K562 (cell line): ENCODE results near the gene FADS1. TPM values are rescaled to one million over a fixed set of nuclear protein-coding genes. Genes with fewer than 3 reads are reported as not detected.

ENCODE experiments used
- CXXC5 ChIP-seq: fragments of 250-450 bp; sonication (Bioruptor Pico); IDR thresholded peaks from 2 replicates; pipeline ENCODE4 v1.8.0; 2022; ENCODE audit warnings: inconsistent platforms, mild to moderate bottlenecking, moderate library complexity
- PHF20 ChIP-seq: fragments of 450-650 bp; IDR thresholded peaks from 2 replicates; pipeline ENCODE4 v1.6.1; 2018; ENCODE audit not compliant: partially characterized antibody
- PHF8 ChIP-seq: fragments of 200-600 bp; sonication (generic); IDR thresholded peaks from 2 replicates; pipeline ENCODE4 v1.6.1; 2012; ENCODE audit warnings: mixed run types, mild to moderate bottlenecking, inconsistent platforms, low read length, moderate library complexity, borderline replicate concordance
- polyA plus RNA-seq, 8 experiments: library from polyadenylated mRNA; depleted of rRNA in 4 of 8; stranded (reverse) in 5 of 8; unstranded in 3 of 8; fragments of >200 nt; fragmentation: Nextera tagmentation in 2 of 8; fragmentation: Illumina TruSeq in 1 of 8; extraction: Ambion mirVana in 2 of 8; extraction: Trizol in 1 of 8; gene quantifications; 2 replicates each; pipeline versions ENCODE4 v1.2.1 to v1.2.3, GENCODE V29; 2011 to 2014; ENCODE audit warnings: inconsistent platforms in 1 of 8, missing spikeins in 1 of 8
- total RNA-seq, 7 experiments: library from RNA; depleted of rRNA in 6 of 7; stranded (reverse); fragments of >200 nt in 6 of 7; fragmentation: Illumina TruSeq in 2 of 7; extraction: Trizol in 2 of 7; gene quantifications; 2 replicates each; pipeline versions ENCODE4 v1.2.1 to v1.2.3, GENCODE V29; 2011 to 2021; ENCODE audit warnings: low replicate concordance in 1 of 7
- TF ChIP-seq, protein P1 (sequence below): fragments of 250-450 bp; sonication (Bioruptor Pico); IDR thresholded peaks from 2 replicates; pipeline ENCODE4 v1.5.0; 2020; ENCODE audit warnings: mild to moderate bottlenecking, borderline replicate concordance
- TF ChIP-seq, protein P2 (sequence below): sonication (generic); formaldehyde crosslinking; IDR thresholded peaks from 2 replicates; pipeline ENCODE4 v1.8.1; 2023; ENCODE audit warnings: mild to moderate bottlenecking, missing genetic modification reagents
- TF ChIP-seq, protein P3 (sequence below): fragments of 450-650 bp; IDR thresholded peaks from 2 replicates; pipeline ENCODE4 v1.6.1; 2016; ENCODE audit warnings: mild to moderate bottlenecking, moderate library complexity
- TF ChIP-seq, protein P4 (sequence below): sonication (generic); formaldehyde crosslinking; IDR thresholded peaks from 2 replicates; pipeline ENCODE4 v1.8.1; 2022; ENCODE audit warnings: missing genetic modification reagents

FADS1 gene
- total and polyA plus RNA-seq, 9 of the 15 experiments (the other 6 are each of a cell fraction or from before 2014, with no cell fraction given), result 110 to 864 (median 364) TPM

DNA sequence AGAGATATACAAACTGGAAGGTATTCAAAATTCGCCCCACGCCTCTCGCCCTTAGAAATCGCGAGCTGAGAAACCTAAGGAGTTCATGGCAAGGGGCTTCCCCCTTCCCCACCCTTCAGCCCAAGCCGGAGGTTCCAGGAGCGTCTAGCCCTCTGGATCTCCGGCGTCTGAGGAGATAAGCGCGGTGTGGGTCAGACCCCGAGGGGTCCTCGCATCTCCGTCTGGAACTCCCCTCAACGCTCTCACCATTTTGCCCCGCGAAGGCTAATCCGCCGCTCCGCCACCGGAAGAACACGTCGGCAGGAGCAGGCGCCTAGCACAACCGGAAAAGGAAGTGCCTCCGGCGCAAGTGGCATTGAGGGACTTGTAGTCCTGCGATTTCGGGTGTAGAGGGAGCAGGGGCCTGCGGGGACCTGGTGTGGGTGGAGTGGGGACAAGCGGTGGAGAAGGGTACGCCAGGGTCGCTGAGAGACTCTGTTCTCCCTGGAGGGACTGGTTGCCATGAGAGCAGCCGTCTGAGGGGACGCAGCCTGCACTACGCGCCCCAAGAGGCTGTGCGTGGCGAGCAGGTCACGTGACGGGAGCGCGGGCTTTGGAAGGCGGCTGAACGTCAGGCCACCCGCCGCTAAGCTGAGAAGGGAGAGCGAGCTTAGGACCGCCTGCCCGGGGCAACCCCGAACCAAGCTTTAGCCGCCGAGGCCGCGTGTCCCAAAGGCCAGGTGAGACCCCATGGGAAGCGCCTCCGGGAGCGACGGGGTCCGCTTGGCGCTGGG is 24.3 kb downstream of the FADS1 start, which contains the start of the genes FEN1 and TMEM258 (continued):
- peak; percentile 97 for TF ChIP-seq PHF8
- TF ChIP-seq CXXC5, result peak; percentile 94
- TF ChIP-seq, protein P1, sequence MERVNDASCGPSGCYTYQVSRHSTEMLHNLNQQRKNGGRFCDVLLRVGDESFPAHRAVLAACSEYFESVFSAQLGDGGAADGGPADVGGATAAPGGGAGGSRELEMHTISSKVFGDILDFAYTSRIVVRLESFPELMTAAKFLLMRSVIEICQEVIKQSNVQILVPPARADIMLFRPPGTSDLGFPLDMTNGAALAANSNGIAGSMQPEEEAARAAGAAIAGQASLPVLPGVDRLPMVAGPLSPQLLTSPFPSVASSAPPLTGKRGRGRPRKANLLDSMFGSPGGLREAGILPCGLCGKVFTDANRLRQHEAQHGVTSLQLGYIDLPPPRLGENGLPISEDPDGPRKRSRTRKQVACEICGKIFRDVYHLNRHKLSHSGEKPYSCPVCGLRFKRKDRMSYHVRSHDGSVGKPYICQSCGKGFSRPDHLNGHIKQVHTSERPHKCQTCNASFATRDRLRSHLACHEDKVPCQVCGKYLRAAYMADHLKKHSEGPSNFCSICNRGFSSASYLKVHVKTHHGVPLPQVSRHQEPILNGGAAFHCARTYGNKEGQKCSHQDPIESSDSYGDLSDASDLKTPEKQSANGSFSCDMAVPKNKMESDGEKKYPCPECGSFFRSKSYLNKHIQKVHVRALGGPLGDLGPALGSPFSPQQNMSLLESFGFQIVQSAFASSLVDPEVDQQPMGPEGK (CRISPR knock-in tag), result no peak
- TF ChIP-seq, protein P2, sequence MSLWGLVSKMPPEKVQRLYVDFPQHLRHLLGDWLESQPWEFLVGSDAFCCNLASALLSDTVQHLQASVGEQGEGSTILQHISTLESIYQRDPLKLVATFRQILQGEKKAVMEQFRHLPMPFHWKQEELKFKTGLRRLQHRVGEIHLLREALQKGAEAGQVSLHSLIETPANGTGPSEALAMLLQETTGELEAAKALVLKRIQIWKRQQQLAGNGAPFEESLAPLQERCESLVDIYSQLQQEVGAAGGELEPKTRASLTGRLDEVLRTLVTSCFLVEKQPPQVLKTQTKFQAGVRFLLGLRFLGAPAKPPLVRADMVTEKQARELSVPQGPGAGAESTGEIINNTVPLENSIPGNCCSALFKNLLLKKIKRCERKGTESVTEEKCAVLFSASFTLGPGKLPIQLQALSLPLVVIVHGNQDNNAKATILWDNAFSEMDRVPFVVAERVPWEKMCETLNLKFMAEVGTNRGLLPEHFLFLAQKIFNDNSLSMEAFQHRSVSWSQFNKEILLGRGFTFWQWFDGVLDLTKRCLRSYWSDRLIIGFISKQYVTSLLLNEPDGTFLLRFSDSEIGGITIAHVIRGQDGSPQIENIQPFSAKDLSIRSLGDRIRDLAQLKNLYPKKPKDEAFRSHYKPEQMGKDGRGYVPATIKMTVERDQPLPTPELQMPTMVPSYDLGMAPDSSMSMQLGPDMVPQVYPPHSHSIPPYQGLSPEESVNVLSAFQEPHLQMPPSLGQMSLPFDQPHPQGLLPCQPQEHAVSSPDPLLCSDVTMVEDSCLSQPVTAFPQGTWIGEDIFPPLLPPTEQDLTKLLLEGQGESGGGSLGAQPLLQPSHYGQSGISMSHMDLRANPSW, result 0 out of 2 replicates have a peak, but pooled peaks have one; percentile 46
- TF ChIP-seq, protein P3, sequence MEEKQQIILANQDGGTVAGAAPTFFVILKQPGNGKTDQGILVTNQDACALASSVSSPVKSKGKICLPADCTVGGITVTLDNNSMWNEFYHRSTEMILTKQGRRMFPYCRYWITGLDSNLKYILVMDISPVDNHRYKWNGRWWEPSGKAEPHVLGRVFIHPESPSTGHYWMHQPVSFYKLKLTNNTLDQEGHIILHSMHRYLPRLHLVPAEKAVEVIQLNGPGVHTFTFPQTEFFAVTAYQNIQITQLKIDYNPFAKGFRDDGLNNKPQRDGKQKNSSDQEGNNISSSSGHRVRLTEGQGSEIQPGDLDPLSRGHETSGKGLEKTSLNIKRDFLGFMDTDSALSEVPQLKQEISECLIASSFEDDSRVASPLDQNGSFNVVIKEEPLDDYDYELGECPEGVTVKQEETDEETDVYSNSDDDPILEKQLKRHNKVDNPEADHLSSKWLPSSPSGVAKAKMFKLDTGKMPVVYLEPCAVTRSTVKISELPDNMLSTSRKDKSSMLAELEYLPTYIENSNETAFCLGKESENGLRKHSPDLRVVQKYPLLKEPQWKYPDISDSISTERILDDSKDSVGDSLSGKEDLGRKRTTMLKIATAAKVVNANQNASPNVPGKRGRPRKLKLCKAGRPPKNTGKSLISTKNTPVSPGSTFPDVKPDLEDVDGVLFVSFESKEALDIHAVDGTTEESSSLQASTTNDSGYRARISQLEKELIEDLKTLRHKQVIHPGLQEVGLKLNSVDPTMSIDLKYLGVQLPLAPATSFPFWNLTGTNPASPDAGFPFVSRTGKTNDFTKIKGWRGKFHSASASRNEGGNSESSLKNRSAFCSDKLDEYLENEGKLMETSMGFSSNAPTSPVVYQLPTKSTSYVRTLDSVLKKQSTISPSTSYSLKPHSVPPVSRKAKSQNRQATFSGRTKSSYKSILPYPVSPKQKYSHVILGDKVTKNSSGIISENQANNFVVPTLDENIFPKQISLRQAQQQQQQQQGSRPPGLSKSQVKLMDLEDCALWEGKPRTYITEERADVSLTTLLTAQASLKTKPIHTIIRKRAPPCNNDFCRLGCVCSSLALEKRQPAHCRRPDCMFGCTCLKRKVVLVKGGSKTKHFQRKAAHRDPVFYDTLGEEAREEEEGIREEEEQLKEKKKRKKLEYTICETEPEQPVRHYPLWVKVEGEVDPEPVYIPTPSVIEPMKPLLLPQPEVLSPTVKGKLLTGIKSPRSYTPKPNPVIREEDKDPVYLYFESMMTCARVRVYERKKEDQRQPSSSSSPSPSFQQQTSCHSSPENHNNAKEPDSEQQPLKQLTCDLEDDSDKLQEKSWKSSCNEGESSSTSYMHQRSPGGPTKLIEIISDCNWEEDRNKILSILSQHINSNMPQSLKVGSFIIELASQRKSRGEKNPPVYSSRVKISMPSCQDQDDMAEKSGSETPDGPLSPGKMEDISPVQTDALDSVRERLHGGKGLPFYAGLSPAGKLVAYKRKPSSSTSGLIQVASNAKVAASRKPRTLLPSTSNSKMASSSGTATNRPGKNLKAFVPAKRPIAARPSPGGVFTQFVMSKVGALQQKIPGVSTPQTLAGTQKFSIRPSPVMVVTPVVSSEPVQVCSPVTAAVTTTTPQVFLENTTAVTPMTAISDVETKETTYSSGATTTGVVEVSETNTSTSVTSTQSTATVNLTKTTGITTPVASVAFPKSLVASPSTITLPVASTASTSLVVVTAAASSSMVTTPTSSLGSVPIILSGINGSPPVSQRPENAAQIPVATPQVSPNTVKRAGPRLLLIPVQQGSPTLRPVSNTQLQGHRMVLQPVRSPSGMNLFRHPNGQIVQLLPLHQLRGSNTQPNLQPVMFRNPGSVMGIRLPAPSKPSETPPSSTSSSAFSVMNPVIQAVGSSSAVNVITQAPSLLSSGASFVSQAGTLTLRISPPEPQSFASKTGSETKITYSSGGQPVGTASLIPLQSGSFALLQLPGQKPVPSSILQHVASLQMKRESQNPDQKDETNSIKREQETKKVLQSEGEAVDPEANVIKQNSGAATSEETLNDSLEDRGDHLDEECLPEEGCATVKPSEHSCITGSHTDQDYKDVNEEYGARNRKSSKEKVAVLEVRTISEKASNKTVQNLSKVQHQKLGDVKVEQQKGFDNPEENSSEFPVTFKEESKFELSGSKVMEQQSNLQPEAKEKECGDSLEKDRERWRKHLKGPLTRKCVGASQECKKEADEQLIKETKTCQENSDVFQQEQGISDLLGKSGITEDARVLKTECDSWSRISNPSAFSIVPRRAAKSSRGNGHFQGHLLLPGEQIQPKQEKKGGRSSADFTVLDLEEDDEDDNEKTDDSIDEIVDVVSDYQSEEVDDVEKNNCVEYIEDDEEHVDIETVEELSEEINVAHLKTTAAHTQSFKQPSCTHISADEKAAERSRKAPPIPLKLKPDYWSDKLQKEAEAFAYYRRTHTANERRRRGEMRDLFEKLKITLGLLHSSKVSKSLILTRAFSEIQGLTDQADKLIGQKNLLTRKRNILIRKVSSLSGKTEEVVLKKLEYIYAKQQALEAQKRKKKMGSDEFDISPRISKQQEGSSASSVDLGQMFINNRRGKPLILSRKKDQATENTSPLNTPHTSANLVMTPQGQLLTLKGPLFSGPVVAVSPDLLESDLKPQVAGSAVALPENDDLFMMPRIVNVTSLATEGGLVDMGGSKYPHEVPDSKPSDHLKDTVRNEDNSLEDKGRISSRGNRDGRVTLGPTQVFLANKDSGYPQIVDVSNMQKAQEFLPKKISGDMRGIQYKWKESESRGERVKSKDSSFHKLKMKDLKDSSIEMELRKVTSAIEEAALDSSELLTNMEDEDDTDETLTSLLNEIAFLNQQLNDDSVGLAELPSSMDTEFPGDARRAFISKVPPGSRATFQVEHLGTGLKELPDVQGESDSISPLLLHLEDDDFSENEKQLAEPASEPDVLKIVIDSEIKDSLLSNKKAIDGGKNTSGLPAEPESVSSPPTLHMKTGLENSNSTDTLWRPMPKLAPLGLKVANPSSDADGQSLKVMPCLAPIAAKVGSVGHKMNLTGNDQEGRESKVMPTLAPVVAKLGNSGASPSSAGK, result peak; percentile 90
- TF ChIP-seq PHF20, result peak; percentile 72
- TF ChIP-seq, protein P4, sequence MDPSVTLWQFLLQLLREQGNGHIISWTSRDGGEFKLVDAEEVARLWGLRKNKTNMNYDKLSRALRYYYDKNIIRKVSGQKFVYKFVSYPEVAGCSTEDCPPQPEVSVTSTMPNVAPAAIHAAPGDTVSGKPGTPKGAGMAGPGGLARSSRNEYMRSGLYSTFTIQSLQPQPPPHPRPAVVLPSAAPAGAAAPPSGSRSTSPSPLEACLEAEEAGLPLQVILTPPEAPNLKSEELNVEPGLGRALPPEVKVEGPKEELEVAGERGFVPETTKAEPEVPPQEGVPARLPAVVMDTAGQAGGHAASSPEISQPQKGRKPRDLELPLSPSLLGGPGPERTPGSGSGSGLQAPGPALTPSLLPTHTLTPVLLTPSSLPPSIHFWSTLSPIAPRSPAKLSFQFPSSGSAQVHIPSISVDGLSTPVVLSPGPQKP (CRISPR knock-in tag), result no peak
